ACHN (cell line): Measurements from ENCODE around the gene FTSJ1.

Source experiments
- DNase-seq: peaks from one replicate; pipeline ENCODE4 v3.0.0-alpha.2; 2015
- in situ Hi-C: cut with HindIII; loops from 2 replicates; pipeline ENCODE4 v1.10.0; 2017; ENCODE audit warnings: low sequenced_read_pairs, low pct_ligation_motif_present, low pct_unique_long_range_greater_than_20kb

Gene FTSJ1

DNA sequence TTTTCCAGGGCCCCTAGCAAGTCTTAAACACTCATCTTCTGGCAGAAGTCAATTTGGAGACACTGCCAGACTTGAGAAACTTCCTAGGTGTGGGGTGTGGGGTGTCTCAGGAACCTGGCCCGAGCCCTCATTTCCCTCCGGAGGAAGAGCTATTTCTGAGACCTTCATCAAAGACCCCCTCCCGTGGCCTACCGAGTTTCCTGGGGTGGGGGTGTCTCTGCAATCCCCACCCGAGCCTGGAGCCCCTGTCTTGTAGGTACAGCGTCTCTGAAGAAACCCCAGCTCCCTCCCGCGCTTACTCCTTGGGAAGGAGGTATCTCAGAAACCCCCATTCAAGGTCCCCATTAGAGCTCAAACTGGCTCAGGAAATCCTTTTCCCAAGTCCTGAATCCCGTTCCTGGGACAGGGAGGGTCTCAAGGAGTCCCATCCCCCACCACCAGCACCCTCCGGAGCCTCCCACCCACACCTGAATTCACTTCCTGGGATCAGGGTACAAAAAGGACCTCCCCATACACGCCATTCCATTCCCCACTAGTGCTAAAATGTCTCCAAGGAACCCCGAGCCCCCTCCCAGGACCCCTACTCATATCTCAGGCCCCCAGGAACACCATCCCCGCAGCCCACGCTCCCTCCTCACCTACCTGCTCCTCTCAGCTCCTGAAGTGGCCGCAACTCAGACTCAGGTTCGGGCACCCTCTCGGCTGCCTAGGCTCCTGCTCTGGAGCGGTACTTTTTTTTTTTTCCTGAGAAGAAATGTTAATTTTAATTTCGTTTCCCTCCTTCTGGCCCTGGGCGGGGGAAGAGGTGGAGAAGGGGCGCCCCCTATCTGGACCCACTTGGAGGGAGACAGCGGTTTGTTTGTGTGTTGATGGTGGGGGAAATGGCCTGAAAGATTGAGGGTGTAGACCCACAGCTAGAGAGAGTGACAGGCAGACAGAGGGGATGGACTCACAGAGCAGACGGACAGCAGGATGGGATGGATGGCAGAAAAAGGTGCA lies 7.0 kb upstream of the FTSJ1 start:
- no peak for DNase-seq
- in situ Hi-C loops = no loop called here

- in situ Hi-C loops = no loop called here
- no peak for DNase-seq
Measured at GRCh38 chrX:48470110-48470832, 5.7 kb upstream of the FTSJ1 start, which contains the start of gene SLC38A5. Gene SLC38A5, minus strand, starts transcription at chrX:48470260. Its CDS starts 2,336 bp downstream, at chrX:48467924.

GRCh38 chrX:48470833-48471118 lies 5.2 kb upstream of the FTSJ1 start:
- in situ Hi-C loops = no loop called here
- no peak for DNase-seq

GRCh38 chrX:48471504-48471903 lies 4.5 kb upstream of the FTSJ1 start:
- in situ Hi-C loops = no loop called here
- no peak for DNase-seq

DNA sequence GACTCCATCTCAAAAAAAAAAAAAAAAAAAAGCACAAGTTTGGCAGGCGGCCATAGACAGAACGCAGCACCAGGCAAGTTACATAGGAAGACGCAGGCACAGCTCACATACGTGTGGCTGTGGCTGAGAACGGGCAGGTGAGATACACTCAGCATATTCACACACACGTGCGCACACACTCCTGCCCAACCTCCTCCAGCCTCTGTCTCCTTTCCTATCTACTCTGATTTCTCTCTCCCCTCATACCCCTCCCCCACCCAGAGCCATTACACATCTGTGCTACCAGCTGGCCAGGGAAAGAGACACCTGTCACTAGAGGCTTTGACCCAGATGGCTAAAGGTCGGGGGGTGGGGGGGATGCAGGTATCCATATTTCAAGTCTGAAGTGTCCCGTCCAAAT lies 3.8 kb upstream of the FTSJ1 start:
- no peak for DNase-seq

DNA sequence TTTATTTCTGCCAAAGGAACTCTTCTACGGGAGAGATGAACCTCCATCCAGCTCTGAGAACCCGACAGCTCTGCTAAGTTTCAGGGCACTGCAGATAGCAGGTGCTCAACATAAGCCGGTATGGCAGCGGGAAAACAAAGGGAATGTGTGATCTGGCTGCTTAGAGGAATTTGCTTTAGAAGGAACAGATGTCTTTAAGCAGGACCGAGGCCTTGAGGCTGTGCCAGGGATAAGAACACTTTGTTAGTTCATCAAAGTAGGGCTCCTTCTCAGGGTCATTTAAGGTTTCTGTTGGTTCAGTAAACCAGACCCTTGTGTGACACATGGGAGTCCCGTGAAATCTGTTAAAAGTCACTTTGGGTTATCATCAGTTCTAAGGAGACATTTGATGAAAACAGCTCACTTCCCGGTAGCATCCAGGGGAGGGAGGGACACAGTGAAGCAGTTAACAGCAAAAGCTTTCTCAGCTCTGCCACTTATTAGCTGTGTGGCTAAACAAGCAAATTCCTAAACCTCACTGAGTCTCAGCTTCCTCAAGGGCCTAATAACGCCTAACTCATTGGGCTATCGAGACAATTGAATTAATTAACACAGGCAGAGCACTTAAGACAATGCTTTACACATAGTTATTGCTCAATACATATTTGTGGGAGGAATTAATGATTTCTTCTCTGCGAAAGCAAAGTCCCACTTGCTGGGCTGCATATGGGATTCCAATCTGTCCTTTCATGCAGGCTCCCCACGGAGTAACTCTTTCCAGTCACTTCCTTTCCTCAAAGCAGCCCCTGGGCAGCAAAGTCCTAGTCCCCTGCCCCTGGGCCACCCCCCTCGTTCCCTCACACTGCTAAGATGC lies 2.9 kb upstream of the FTSJ1 start:
- in situ Hi-C loops = no loop called here

More for the DNA sequence above, 3.8 kb upstream of the FTSJ1 start:
- in situ Hi-C loops = no loop called here

DNA sequence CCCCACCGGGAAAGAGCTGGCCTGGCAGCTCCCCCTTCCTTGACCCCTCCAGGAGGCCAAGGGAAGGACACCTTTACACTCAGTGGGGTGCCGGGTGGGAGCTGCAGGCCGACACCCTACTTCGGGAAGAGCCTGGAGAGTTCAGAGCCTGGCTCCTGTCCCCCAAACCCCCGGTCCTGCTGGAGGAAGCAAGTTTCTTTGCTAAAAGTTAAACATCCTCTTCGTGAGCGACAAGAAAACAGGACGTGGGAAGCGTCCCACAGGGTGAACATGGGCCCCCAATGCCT lies 2.4 kb upstream of the FTSJ1 start:
- in situ Hi-C loops = no loop called here
- no peak for DNase-seq

More for the DNA sequence above, 2.9 kb upstream of the FTSJ1 start:
- DNase-seq = no peak

DNA sequence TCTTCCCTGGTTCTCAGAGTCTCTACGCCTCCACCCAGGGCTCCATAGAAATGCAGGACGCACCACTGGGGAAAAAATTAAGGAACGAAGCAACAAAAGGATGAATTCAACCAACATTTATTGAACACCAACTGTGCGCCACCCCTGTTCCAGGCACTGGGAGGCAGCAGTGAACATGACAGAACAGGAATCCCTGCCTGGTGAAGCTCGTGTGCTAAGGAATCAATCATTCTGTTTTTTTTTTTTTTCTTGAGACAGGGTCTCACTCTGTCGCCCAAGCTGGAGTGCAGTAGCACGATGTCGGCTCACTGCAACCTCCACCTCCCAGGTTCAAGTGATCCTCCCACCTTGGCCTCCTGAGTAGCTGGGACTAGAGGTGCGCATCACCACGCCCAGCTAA lies 1.9 kb upstream of the FTSJ1 start:
- in situ Hi-C loops = no loop called here
- DNase-seq = peak; percentile 19

DNA sequence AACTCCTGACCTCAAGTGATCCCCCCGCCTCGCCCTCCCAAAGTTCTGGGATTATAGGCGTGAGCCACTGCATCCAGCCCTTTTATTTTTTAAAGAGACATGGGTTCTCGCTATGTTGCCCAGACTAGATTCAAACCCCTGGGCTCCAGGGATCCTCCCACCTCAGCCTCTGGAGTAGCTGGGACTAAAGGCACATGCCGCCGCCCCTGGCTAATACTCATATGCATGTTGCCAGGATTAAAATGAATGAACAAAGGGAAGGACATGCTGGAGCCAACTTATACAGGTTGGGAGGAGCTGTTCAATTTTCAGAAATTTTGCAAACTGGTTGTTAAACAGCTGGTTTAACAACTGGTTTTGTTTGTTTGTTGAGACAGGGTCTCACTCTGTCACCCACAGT lies 1.4 kb upstream of the FTSJ1 start:
- DNase-seq = no peak
- in situ Hi-C loops = no loop called here

- in situ Hi-C loops = no loop called here
- DNase-seq = no peak
Measured at GRCh38 chrX:48475296-48475695, 703 bp upstream of the FTSJ1 start.

DNA sequence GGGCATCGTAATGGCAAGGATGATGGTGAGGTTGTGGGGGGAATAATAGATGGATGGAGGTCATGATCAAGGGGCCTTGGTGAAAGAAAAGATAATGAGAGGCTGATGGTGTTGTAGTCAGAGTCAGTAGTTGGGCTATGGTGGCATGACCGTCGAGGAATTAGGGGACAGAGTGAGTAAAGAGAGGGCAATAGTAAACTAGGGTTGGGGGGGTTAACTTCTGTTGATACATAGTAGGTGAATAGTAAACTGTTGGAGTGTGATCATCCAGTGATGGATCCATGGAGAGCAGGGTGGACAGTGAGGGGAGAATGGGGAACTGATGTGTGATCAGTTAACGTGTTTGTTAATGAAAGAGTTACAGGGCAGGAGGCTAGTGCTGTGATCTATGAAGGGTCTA lies 920 bp downstream of the FTSJ1 start:
- in situ Hi-C loops = no loop called here
- DNase-seq = no peak

DNA sequence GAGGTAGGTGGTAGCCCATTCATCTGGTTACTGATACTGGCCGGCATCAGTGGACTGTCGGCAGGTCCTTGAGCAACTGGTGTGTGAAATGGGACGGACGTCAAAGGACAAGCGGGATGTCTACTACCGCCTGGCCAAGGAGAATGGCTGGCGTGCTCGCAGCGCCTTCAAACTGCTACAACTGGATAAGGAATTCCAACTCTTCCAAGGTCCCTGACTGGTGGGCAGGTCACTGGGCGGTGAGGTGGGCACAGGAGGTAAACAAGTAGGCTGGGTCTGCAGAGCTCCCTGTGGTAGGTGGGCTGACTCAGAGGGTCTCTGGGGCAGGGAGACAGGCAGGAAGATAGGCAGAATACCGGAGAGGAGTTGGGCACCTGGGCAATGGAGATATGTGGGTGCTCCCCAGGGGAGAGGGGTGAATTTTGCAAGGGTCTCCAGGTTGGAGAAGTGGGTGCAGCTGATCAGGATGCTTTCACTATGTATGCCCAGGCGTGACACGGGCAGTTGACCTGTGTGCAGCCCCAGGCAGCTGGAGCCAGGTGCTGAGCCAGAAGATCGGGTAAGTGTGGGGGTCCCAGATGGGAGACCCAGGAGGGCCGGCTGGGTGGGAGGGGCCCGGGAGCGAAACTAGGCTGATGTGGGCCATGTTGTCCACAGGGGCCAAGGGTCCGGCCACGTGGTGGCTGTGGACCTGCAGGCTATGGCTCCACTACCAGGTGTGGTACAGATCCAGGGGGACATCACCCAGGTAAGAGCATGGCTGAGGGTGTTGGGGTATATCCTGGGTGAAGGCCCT lies 2.2 kb downstream of the FTSJ1 start:
- DNase-seq = no peak
- in situ Hi-C loops = no loop called here

- in situ Hi-C loops = no loop called here
- DNase-seq = no peak
Measured at GRCh38 chrX:48478806-48479205, 2.8 kb downstream of the FTSJ1 start.

GRCh38 chrX:48480142-48480541 lies 4.1 kb downstream of the FTSJ1 start:
- in situ Hi-C loops = no loop called here
- DNase-seq = no peak

- in situ Hi-C loops = no loop called here
- no peak for DNase-seq
Measured at GRCh38 chrX:48480583-48480982, 4.6 kb downstream of the FTSJ1 start.

DNA sequence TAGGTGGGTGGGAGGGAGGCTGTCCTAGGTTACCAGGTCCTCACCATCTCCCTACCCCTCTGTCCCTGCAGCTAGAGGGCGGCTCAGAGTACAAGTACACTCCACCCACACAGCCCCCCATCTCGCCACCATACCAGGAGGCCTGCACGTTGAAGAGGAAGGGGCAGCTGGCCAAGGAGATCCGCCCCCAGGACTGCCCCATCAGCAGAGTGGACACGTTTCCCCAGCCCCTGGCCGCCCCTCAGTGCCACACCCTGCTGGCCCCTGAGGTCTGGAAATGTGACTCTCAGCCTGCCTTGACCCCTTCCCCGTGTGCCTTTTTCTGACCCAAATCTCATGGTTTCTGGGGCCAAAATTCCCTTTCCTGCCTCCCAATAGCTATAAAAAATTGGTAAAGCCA lies 6.5 kb downstream of the FTSJ1 start:
- in situ Hi-C loops = no loop called here
- DNase-seq = no peak

GRCh38 chrX:48487362-48487798 lies 11.4 kb downstream of the FTSJ1 start:
- in situ Hi-C loops = no loop called here

DNA sequence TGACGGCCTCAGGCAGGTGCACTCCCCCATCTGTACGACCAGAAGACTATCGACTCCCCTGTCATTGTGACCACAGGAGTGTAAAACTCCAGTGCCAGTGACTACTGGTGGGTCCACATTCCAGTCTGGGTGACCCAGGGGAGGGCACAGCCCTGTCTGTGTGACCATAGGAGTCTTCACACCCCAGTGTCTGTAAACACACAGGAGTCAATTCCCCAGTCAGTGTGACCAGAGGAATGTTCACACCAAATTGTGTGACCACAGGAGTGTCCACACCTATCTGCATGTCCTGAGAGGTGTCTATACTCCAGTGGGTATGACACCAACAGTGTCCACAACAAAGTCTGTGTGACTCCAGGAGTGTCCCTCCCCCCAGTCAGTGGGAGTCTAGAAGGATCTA lies 12.0 kb downstream of the FTSJ1 start:
- DNase-seq = no peak
- in situ Hi-C loops = no loop called here

More at GRCh38 chrX:48487362-48487798, 11.4 kb downstream of the FTSJ1 start:
- DNase-seq = peak; percentile 48
